Thoracic aorta (tissue), 2 donors: Measurements from ENCODE around the gene SEC14L3. TPM values are rescaled to one million over a fixed set of nuclear protein-coding genes. Genes with fewer than 3 reads are reported as not detected.
"Not testable (repeated sequence)": the region's sequence is repeated elsewhere in the genome, so short reads cannot be mapped to it uniquely, and the experiment has no call there.

ENCODE experiments used
- ATAC-seq: fragments of 150-250 bp; one replicate; pipeline ENCODE4 v1.8.0; 2017; ENCODE audit warnings: low read depth; ENCODE audit not compliant: insufficient number of reproducible peaks, low FRiP score
- DNase-seq: peaks from one replicate; pipeline ENCODE4 v3.0.0-alpha.2; 2020; ENCODE audit warnings: low spot score
- H3K27ac ChIP-seq, 2 donors: fragments of 200-600 bp; sonication (generic); 1 replicate in 1 of 2; 2 replicates in 1 of 2; pipeline ENCODE4 v1.5.1; 2016; ENCODE audit warnings: mild to moderate bottlenecking in 2 of 2, moderate library complexity in 2 of 2
- H3K27me3 ChIP-seq: fragments of 200-600 bp; sonication (generic); replicated peaks from 2 replicates; pipeline ENCODE4 v1.6.0; 2016; ENCODE audit warnings: mild to moderate bottlenecking; ENCODE audit not compliant: insufficient read depth
- H3K36me3 ChIP-seq: fragments of 200-600 bp; sonication (generic); one replicate; pipeline ENCODE4 v1.5.1; 2016
- H3K4me1 ChIP-seq, 2 donors: fragments of 200-600 bp; sonication (generic); 1 replicate in 1 of 2; 2 replicates in 1 of 2; pipeline versions ENCODE4 v1.5.1 to v1.6.0; 2016; ENCODE audit warnings: low read depth in 2 of 2, mild to moderate bottlenecking in 1 of 2; ENCODE audit not compliant: control insufficient read depth in 1 of 2
- H3K4me3 ChIP-seq: fragments of 200-600 bp; sonication (generic); 2 replicates; pipeline ENCODE4 v1.5.1; 2016; ENCODE audit warnings: mild to moderate bottlenecking
- H3K9me3 ChIP-seq: fragments of 200-600 bp; sonication (generic); 2 replicates; pipeline ENCODE4 v1.5.1; 2016
- total RNA-seq, 2 donors: library from RNA; depleted of rRNA; stranded (reverse); fragments of >200 nt; gene quantifications; one replicate each; pipeline versions ENCODE4 v1.1.0 to v1.2.3, GENCODE V29; 2016
- TF ChIP-seq, protein P1 (sequence below): fragments of 200-600 bp; sonication (generic); IDR thresholded peaks from one replicate; pipeline ENCODE4 v1.5.1; 2019; ENCODE audit warnings: antibody characterized with exemption

The SEC14L3 gene
- total RNA-seq, 2 donors from 2014 or later = not detected

- TF ChIP-seq, protein P1, sequence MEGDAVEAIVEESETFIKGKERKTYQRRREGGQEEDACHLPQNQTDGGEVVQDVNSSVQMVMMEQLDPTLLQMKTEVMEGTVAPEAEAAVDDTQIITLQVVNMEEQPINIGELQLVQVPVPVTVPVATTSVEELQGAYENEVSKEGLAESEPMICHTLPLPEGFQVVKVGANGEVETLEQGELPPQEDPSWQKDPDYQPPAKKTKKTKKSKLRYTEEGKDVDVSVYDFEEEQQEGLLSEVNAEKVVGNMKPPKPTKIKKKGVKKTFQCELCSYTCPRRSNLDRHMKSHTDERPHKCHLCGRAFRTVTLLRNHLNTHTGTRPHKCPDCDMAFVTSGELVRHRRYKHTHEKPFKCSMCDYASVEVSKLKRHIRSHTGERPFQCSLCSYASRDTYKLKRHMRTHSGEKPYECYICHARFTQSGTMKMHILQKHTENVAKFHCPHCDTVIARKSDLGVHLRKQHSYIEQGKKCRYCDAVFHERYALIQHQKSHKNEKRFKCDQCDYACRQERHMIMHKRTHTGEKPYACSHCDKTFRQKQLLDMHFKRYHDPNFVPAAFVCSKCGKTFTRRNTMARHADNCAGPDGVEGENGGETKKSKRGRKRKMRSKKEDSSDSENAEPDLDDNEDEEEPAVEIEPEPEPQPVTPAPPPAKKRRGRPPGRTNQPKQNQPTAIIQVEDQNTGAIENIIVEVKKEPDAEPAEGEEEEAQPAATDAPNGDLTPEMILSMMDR = no peak
- no peaks in the 10 kb centered on the region for H3K9me3 ChIP-seq
- DNase-seq (no peak), ATAC-seq (no peak)
- no peaks in the 10 kb centered on the region for H3K27me3 ChIP-seq
- no peak overlapping the region for H3K4me3 ChIP-seq
- no peak overlapping the region for H3K27ac ChIP-seq
- H3K4me1 ChIP-seq = no peaks in the 10 kb centered on the region
- no peaks in the 10 kb centered on the region for H3K36me3 ChIP-seq
These were observed 1.2 kb downstream of the SEC14L3 start for GRCh38 chr22:30470655-30471054.

DNA sequence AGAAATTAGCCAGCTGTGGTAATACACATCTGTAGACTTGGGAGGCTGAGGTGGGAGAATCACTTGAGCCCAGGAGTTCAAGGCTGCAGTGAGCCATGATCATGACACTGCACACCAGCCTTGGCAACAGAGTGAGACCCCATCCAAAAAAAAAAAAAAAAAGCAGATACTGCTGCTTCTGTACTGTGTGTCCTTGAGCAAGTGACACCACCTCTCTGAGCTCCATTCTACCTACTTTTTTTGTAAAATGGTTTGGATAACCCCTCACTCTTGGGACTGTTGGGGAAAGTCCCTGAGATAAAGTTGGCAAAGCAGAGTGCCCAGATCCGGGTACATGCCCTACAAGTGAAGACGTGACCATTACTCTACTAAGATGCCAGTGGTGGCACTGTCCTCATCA, 2.7 kb downstream of the SEC14L3 start:
- ATAC-seq = no peak
- no peak overlapping the region for H3K27ac ChIP-seq
- H3K9me3 ChIP-seq = no peaks in the 10 kb centered on the region
- no peak for DNase-seq
- H3K27me3 ChIP-seq = no peaks in the 10 kb centered on the region
- no peak overlapping the region for H3K4me3 ChIP-seq
- H3K4me1 ChIP-seq = no peaks in the 10 kb centered on the region
- TF ChIP-seq, protein P1 = no peak
- H3K36me3 ChIP-seq = no peaks in the 10 kb centered on the region

DNA sequence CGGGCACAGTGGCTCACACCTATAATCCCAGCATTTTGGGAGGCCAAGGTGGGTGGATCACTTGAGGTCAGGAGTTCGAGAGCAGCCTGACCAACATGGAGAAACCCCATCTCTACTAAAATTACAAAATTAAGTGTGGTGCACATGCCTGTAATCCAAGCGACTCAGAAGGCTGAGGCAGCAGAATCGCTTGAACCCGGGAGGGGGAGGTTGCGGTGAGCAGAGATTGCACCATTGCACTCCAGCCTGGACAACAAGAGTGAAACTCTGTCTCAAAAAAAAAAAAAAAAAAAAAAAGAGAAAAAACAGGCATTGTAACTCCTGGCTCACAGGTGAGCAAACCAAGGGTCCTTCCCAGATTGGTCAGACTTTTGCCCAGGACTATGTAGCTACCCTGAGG, 11.3 kb downstream of the SEC14L3 start:
- H3K4me1 ChIP-seq, H3K27ac ChIP-seq, H3K27me3 ChIP-seq, H3K4me3 ChIP-seq, ATAC-seq, DNase-seq, H3K9me3 ChIP-seq, H3K36me3 ChIP-seq: not testable (repeated sequence)

- H3K4me3 ChIP-seq = no peak overlapping the region
- TF ChIP-seq, protein P1 = no peak
- no peak overlapping the region for H3K27ac ChIP-seq
- no peaks in the 10 kb centered on the region for H3K9me3 ChIP-seq
- H3K27me3 ChIP-seq = no peaks in the 10 kb centered on the region
- H3K36me3 ChIP-seq = no peaks in the 10 kb centered on the region
- ATAC-seq (no peak), DNase-seq (no peak)
- no peaks in the 10 kb centered on the region for H3K4me1 ChIP-seq
These were observed 11.7 kb downstream of the SEC14L3 start for GRCh38 chr22:30460147-30460546.

- H3K27ac ChIP-seq = no peak overlapping the region
- H3K27me3 ChIP-seq = no peaks in the 10 kb centered on the region
- H3K4me3 ChIP-seq = no peak overlapping the region
- H3K36me3 ChIP-seq = no peaks in the 10 kb centered on the region
- TF ChIP-seq, protein P1 = no peak
- ATAC-seq (no peak), DNase-seq (no peak)
- H3K4me1 ChIP-seq = no peaks in the 10 kb centered on the region
- H3K9me3 ChIP-seq = no peaks in the 10 kb centered on the region
These were observed 12.4 kb downstream of the SEC14L3 start for GRCh38 chr22:30459181-30460052.
